ENCODE results near the gene CARS1. TPM values are rescaled to one million over a fixed set of nuclear protein-coding genes. Genes with fewer than 3 reads are reported as not detected.

CARS1 gene
- total RNA-seq, 1 donor from 2014 or later = 26.0 TPM

DNA sequence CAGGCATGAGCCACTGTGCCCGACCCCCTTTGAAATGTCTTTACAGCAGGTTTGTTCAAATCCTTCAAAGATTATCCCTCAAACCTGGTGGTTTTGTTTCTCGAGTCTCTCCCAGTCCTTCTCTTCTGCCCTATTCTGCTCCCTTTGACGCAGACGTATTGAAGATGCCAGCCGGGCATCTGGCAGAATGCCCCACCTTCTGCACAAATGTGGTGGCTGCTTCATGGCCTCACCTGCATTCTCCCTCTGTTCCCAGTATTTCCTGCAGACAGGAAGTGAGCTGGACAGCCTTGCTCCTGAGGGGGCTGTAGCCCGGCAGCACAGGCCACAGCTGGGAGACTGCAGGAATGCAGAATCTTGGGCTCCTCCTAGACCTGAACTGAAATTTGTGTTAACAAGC lies 60.2 kb downstream of the CARS1 start:
- no peaks in the 10 kb centered on the region for H3K9me3 ChIP-seq
- H3K27ac ChIP-seq = no peak overlapping the region
- H3K27me3 ChIP-seq = no peaks in the 10 kb centered on the region
- no peak for DNase-seq (ENCODE audit: extremely low spot score in 2 of 2)
- H3K4me1 ChIP-seq = peaks cover 19% of the 10 kb centered on the region
- intact Hi-C loops (cut with DNase I) = no loop called here
- H3K4me3 ChIP-seq = no peak overlapping the region
- TF ChIP-seq POLR2AphosphoS5 (IDR thresholded peaks at IDR 0.05; ENCODE audit: insufficient read depth in 1 of 2, low read depth in 1 of 2) (no peak), POLR2A (IDR thresholded peaks at IDR 0.05) (no peak)
- TF ChIP-seq, protein P1, sequence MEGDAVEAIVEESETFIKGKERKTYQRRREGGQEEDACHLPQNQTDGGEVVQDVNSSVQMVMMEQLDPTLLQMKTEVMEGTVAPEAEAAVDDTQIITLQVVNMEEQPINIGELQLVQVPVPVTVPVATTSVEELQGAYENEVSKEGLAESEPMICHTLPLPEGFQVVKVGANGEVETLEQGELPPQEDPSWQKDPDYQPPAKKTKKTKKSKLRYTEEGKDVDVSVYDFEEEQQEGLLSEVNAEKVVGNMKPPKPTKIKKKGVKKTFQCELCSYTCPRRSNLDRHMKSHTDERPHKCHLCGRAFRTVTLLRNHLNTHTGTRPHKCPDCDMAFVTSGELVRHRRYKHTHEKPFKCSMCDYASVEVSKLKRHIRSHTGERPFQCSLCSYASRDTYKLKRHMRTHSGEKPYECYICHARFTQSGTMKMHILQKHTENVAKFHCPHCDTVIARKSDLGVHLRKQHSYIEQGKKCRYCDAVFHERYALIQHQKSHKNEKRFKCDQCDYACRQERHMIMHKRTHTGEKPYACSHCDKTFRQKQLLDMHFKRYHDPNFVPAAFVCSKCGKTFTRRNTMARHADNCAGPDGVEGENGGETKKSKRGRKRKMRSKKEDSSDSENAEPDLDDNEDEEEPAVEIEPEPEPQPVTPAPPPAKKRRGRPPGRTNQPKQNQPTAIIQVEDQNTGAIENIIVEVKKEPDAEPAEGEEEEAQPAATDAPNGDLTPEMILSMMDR (IDR thresholded peaks at IDR 0.05) = no peak
- H3K36me3 ChIP-seq = peaks cover 0 to 8% of the 10 kb centered on the region in 2 donors

DNA sequence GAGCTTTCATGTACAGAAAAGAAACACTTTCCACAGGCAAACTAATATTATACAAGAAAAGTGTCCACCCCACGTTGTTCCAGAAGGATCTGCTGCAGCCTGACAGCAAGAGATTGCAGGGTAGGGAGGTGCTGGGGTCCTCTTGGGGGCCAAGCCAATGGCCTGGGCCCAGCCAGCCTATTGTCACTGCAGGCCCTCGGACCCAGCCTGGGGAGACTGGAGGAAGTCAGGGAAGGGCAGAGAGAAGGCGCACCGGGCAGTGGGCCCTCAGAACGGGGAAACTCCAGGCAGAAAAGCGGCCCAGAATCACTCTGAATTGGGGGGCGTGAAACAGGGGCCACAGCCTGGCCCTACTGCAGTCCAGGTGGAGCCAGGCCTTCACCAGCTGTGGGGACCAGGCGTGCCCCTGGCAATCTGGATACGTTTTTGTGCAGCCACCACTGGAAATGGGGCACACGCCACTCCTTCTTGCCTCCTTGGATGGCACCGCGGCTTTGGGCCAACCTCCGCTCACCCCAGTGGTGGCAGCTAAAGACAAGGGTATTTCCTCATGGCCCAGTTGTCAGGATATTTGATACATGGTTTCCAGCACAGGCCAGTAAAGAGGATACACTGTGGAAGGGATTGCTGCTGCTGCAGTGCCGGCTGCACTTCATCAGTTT lies 61.2 kb downstream of the CARS1 start:
- DNase-seq (ENCODE audit: extremely low spot score in 2 of 2) = no peak
- Histone ChIP-seq H3K4me3 (no peak overlapping the region), H3K36me3 (no peaks in the 10 kb centered on the region), H3K27ac (no peak overlapping the region), H3K4me1 (peaks cover 15% of the 10 kb centered on the region), H3K27me3 (no peaks in the 10 kb centered on the region), H3K9me3 (no peaks in the 10 kb centered on the region)
- intact Hi-C loops (cut with DNase I) = no loop called here
- TF ChIP-seq POLR2A (IDR thresholded peaks at IDR 0.05) = no peak
- TF ChIP-seq POLR2AphosphoS5 (IDR thresholded peaks at IDR 0.05; ENCODE audit: insufficient read depth in 1 of 2, low read depth in 1 of 2) = no peak
- TF ChIP-seq, protein P1 (IDR thresholded peaks at IDR 0.05) = no peak

DNA sequence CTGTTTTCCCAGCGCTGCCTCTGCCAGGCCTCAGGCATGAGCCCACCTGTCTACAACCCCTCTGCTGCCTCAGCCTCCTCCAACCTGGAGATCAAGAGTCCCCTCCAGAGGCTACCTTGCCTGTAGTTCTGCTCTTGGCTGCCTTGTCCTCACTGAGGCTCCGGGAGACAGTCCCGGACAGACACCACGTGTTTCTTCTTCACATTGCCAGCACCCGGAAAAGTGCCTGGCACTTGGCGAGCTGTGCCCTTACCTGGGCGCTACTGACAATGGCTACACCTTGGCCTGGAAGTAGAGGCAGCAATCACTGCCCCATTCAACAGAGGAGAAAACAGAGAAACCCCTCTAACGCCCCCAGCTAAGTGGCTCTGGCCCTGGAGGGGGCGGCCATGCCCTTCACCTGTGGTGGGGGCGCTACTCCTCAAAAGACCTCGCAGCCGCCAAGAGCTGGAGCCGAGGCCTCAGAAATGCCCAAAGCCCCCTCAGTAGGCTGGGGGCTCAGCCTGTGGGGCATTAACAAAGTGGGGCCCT lies 62.1 kb downstream of the CARS1 start:
- Histone ChIP-seq H3K4me3 (no peak overlapping the region), H3K27ac (no peak overlapping the region), H3K27me3 (no peaks in the 10 kb centered on the region), H3K4me1 (peaks cover 19% of the 10 kb centered on the region), H3K9me3 (no peaks in the 10 kb centered on the region), H3K36me3 (no peaks in the 10 kb centered on the region)
- intact Hi-C loops (cut with DNase I) = no loop called here
- no peak for TF ChIP-seq POLR2AphosphoS5 (IDR thresholded peaks at IDR 0.05; ENCODE audit: insufficient read depth in 1 of 2, low read depth in 1 of 2)
- TF ChIP-seq POLR2A (IDR thresholded peaks at IDR 0.05) = no peak
- TF ChIP-seq, protein P1 (IDR thresholded peaks at IDR 0.05) = no peak
- no peak for DNase-seq (ENCODE audit: extremely low spot score in 2 of 2)

DNA sequence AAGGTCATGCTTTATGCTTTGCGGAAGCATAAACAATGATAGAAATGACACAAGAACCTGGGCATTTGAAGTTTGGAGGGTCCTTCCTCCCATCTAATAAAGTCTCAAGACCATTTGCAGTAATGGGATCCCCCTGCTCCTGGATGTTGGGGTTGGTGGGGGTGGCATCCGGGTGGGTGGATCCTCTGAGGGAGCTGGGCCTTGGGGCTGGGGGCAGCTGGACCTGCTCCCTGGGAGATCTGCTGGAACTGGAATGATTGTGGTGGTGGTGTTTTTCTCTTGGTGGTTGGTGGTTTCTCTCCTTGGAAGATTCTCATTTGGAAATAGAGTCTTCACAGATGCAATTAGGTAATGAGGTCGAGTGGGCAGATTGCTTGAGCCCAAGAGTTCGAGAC lies 62.9 kb downstream of the CARS1 start:
- intact Hi-C loops (cut with DNase I) = no loop called here
- H3K36me3 ChIP-seq = no peaks in the 10 kb centered on the region
- no peak for DNase-seq (ENCODE audit: extremely low spot score in 2 of 2)
- peaks cover 27% of the 10 kb centered on the region for H3K4me1 ChIP-seq
- H3K4me3 ChIP-seq = no peak overlapping the region
- no peaks in the 10 kb centered on the region for H3K27me3 ChIP-seq
- TF ChIP-seq, protein P1 (IDR thresholded peaks at IDR 0.05) = no peak
- TF ChIP-seq POLR2A (IDR thresholded peaks at IDR 0.05) = no peak
- TF ChIP-seq POLR2AphosphoS5 (IDR thresholded peaks at IDR 0.05; ENCODE audit: insufficient read depth in 1 of 2, low read depth in 1 of 2) = no peak
- H3K9me3 ChIP-seq = no peaks in the 10 kb centered on the region
- H3K27ac ChIP-seq = no peak overlapping the region

DNA sequence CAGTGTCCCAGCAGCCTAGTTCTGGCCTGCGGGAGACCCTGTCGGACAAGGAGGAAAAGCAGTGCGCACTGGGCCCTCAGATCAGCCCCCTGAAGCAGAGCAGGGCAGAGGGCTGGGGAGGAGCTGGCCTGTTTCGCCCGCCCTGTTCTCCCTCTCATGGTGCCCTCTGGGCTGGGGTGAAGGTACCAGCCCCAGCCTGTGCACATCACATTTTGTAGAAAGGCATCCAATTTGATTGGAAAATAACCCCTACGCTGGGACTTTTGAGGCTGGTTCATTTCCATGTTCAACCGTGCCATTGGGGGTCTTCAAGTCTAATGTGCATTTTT lies 64.3 kb downstream of the CARS1 start:
- intact Hi-C loops (cut with DNase I) = no loop called here
- Histone ChIP-seq H3K4me1 (peaks cover 41% of the 10 kb centered on the region), H3K27ac (no peak overlapping the region)

More for the DNA sequence above, 64.3 kb downstream of the CARS1 start:
- Histone ChIP-seq H3K9me3 (no peaks in the 10 kb centered on the region), H3K36me3 (no peaks in the 10 kb centered on the region), H3K27me3 (no peaks in the 10 kb centered on the region), H3K4me3 (peak overlapping the region; percentile 75 to 95)
- no peak for DNase-seq (ENCODE audit: extremely low spot score in 2 of 2)
- TF ChIP-seq POLR2A (IDR thresholded peaks at IDR 0.05) (no peak), POLR2AphosphoS5 (IDR thresholded peaks at IDR 0.05; ENCODE audit: insufficient read depth in 1 of 2, low read depth in 1 of 2) (no peak)
- TF ChIP-seq, protein P1 (IDR thresholded peaks at IDR 0.05) = no peak

All from vagina (tissue), 2 donors.